H9 (cell line): ENCODE results near the gene STAP2. TPM values are rescaled to one million over a fixed set of nuclear protein-coding genes. Genes with fewer than 3 reads are reported as not detected.

Source experiments
- DNase-seq: peaks from one replicate; pipeline ENCODE4 v3.0.0-alpha.2; 2017
- H2AFZ ChIP-seq: one replicate; pipeline ENCODE4 v1.6.1; 2013; ENCODE audit warnings: mild to moderate bottlenecking, low read length, control low read depth, moderate library complexity
- H2AK5ac ChIP-seq: 2 replicates; pipeline ENCODE4 v1.6.1; 2013; ENCODE audit warnings: low read length, control low read depth, mixed read lengths; ENCODE audit not compliant: insufficient read length
- H2BK120ac ChIP-seq: one replicate; pipeline ENCODE4 v1.6.1; 2013; ENCODE audit warnings: low read depth, mild to moderate bottlenecking, low read length, control low read depth, inconsistent platforms; ENCODE audit not compliant: poor library complexity, severe bottlenecking
- H2BK12ac ChIP-seq: 2 replicates; pipeline ENCODE4 v1.6.1; 2013; ENCODE audit warnings: low read length, control low read depth, mixed read lengths, low read depth; ENCODE audit not compliant: insufficient read length
- H2BK15ac ChIP-seq: 2 replicates; pipeline ENCODE4 v1.6.1; 2013; ENCODE audit warnings: low read depth, low read length, control low read depth
- H2BK20ac ChIP-seq: one replicate; pipeline ENCODE4 v1.6.1; 2013; ENCODE audit warnings: low read depth, mild to moderate bottlenecking, low read length, control low read depth, inconsistent platforms; ENCODE audit not compliant: poor library complexity, severe bottlenecking
- H2BK5ac ChIP-seq: 2 replicates; pipeline ENCODE4 v1.6.1; 2013; ENCODE audit warnings: low read length, control low read depth, mixed read lengths; ENCODE audit not compliant: insufficient read length
- H3K14ac ChIP-seq: 2 replicates; pipeline ENCODE4 v1.6.1; 2013; ENCODE audit warnings: low read length, control low read depth; ENCODE audit not compliant: insufficient read depth
- H3K18ac ChIP-seq: 2 replicates; pipeline ENCODE4 v1.6.1; 2013; ENCODE audit warnings: low read depth, mild to moderate bottlenecking, mixed read lengths, low read length, control low read depth; ENCODE audit not compliant: insufficient read length
- H3K23ac ChIP-seq: 2 replicates; pipeline ENCODE4 v1.6.1; 2013; ENCODE audit warnings: low read length, control low read depth, mixed read lengths, low read depth; ENCODE audit not compliant: insufficient read length
- H3K23me2 ChIP-seq: 2 replicates; pipeline ENCODE4 v1.6.1; 2013; ENCODE audit warnings: low read depth, mild to moderate bottlenecking, mixed read lengths, low read length, control low read depth; ENCODE audit not compliant: insufficient read length, poor library complexity, severe bottlenecking
- H3K27ac ChIP-seq: 2 replicates; pipeline ENCODE4 v1.5.1; 2013; ENCODE audit warnings: low read length, control low read depth, mixed read lengths, low read depth; ENCODE audit not compliant: insufficient read length
- H3K27me3 ChIP-seq: 2 replicates; pipeline ENCODE4 v1.6.1; 2013; ENCODE audit warnings: low read length, control low read depth, inconsistent platforms; ENCODE audit not compliant: insufficient read depth
- H3K4ac ChIP-seq: 2 replicates; pipeline ENCODE4 v1.6.1; 2013; ENCODE audit warnings: low read depth, mild to moderate bottlenecking, control low read depth, inconsistent platforms, low read length, moderate library complexity
- H3K4me1 ChIP-seq: 2 replicates; pipeline ENCODE4 v1.6.1; 2013; ENCODE audit warnings: low read length, control low read depth, inconsistent platforms; ENCODE audit not compliant: insufficient read depth
- H3K4me2 ChIP-seq: 2 replicates; pipeline ENCODE4 v1.6.1; 2013; ENCODE audit warnings: low read length, control low read depth, mixed read lengths; ENCODE audit not compliant: insufficient read length, insufficient read depth
- H3K56ac ChIP-seq: 2 replicates; pipeline ENCODE4 v1.6.1; 2013; ENCODE audit warnings: low read depth, mild to moderate bottlenecking, mixed read lengths, low read length, control low read depth; ENCODE audit not compliant: insufficient read length
- H3K79me1 ChIP-seq: 2 replicates; pipeline ENCODE4 v1.6.1; 2013; ENCODE audit warnings: low read depth, mild to moderate bottlenecking, moderate library complexity, low read length, control low read depth, inconsistent platforms; ENCODE audit not compliant: insufficient read depth, poor library complexity, severe bottlenecking
- H3K79me2 ChIP-seq: 2 replicates; pipeline ENCODE4 v1.6.1; 2013; ENCODE audit warnings: low read length, control low read depth, inconsistent platforms; ENCODE audit not compliant: insufficient read depth
- H3K9ac ChIP-seq: 2 replicates; pipeline ENCODE4 v1.6.1; 2013; ENCODE audit warnings: low read length, control low read depth, mixed read lengths; ENCODE audit not compliant: insufficient read length; ENCODE audit errors: extremely low read depth
- H3K9me3 ChIP-seq: one replicate; pipeline ENCODE4 v1.6.1; 2013; ENCODE audit warnings: low read depth, low read length, inconsistent platforms; ENCODE audit not compliant: control insufficient read depth
- H3T11ph ChIP-seq: one replicate; pipeline ENCODE4 v1.6.1; 2013; ENCODE audit warnings: mild to moderate bottlenecking, low read length, control low read depth, inconsistent platforms
- H4K20me1 ChIP-seq: one replicate; pipeline ENCODE4 v1.6.1; 2013; ENCODE audit not compliant: control insufficient read depth, insufficient read length, insufficient read depth
- H4K5ac ChIP-seq: 2 replicates; pipeline ENCODE4 v1.6.1; 2013; ENCODE audit warnings: low read depth, mild to moderate bottlenecking, mixed read lengths, low read length, control low read depth; ENCODE audit not compliant: insufficient read length
- H4K8ac ChIP-seq: replicated peaks from 2 replicates; pipeline ENCODE4 v1.6.1; 2013; ENCODE audit warnings: low read length, control low read depth, mixed read lengths, low read depth; ENCODE audit not compliant: insufficient read length
- H4K91ac ChIP-seq: 2 replicates; pipeline ENCODE4 v1.6.1; 2013; ENCODE audit warnings: low read depth, mild to moderate bottlenecking, moderate library complexity, mixed read lengths, low read length, control low read depth; ENCODE audit not compliant: insufficient read length
- H3K27ac Mint-ChIP-seq, 3 experiments: 2 replicates in 2 of 3; 3 replicates in 1 of 3; pipeline ENCODE4 v1.8.0; 2020 to 2021; ENCODE audit warnings: mixed read lengths in 3 of 3, mild to moderate bottlenecking in 1 of 3, moderate library complexity in 1 of 3
- H3K27me3 Mint-ChIP-seq: 2 replicates; pipeline ENCODE4 v1.8.0; 2021; ENCODE audit warnings: low read depth, mild to moderate bottlenecking, moderate library complexity, mixed read lengths
- H3K36me3 Mint-ChIP-seq, 3 experiments: 2 replicates in 2 of 3; 3 replicates in 1 of 3; pipeline ENCODE4 v1.8.0; 2020 to 2021; ENCODE audit warnings: low read depth in 3 of 3, mixed read lengths in 3 of 3; ENCODE audit not compliant: insufficient read depth in 1 of 3
- H3K4me1 Mint-ChIP-seq, 2 experiments: 2 replicates each; pipeline ENCODE4 v1.8.0; 2020; ENCODE audit warnings: mixed read lengths in 2 of 2
- H3K4me3 Mint-ChIP-seq, 2 experiments: 2 replicates in 1 of 2; 3 replicates in 1 of 2; pipeline ENCODE4 v1.8.0; 2020 to 2021; ENCODE audit warnings: mild to moderate bottlenecking in 2 of 2, mixed read lengths in 2 of 2, moderate library complexity in 1 of 2
- H3K9me3 Mint-ChIP-seq, 2 experiments: 2 replicates in 1 of 2; 3 replicates in 1 of 2; pipeline ENCODE4 v1.8.0; 2020; ENCODE audit warnings: mild to moderate bottlenecking in 2 of 2, mixed read lengths in 2 of 2, moderate library complexity in 1 of 2
- WGBS: extraction: QIAGEN DNeasy Blood & Tissue Kit; methylation state at CpG from one replicate; pipeline ENCODE4 v1.1.7; 2013; ENCODE audit warnings: missing lambda C conversion rate, low lambda C conversion rate, mixed read lengths; ENCODE audit not compliant: insufficient read length; ENCODE audit errors: extremely low coverage; 5-methylcytosine and 5-hydroxymethylcytosine counted together
- long read RNA-seq: library from polyadenylated mRNA; unstranded; transcript quantifications from one replicate; pipeline ENCODE4 v2.0.0, GENCODE V29; 2020
- total RNA-seq: library from RNA; stranded (reverse); gene quantifications from 2 replicates; pipeline ENCODE4 v1.2.1, GENCODE V29; 2021
- TF ChIP-seq, protein P1 (sequence below): fragments of 200-600 bp; sonication (generic); conservative IDR thresholded peaks from 3 replicates; pipeline ENCODE4 v1.8.0; 2021; ENCODE audit warnings: antibody characterized with exemption, mild to moderate bottlenecking

Gene STAP2, protein sequence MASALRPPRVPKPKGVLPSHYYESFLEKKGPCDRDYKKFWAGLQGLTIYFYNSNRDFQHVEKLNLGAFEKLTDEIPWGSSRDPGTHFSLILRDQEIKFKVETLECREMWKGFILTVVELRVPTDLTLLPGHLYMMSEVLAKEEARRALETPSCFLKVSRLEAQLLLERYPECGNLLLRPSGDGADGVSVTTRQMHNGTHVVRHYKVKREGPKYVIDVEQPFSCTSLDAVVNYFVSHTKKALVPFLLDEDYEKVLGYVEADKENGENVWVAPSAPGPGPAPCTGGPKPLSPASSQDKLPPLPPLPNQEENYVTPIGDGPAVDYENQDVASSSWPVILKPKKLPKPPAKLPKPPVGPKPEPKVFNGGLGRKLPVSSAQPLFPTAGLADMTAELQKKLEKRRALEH
- total RNA-seq, result 19.0 and 20.2 TPM in 2 replicates
- long read RNA-seq, transcript STAP2-201 (13 exons, 1,426 nt), result major isoform, 57 of 95 reads
- long read RNA-seq, transcript STAP2-206 (13 exons, 1,508 nt), result minor isoform, 16 of 95 reads
- long read RNA-seq, partial matches to known transcripts, result 3 of 95 reads
- long read RNA-seq, other reads (novel, unspliced or antisense), result 19 of 95 reads

DNA sequence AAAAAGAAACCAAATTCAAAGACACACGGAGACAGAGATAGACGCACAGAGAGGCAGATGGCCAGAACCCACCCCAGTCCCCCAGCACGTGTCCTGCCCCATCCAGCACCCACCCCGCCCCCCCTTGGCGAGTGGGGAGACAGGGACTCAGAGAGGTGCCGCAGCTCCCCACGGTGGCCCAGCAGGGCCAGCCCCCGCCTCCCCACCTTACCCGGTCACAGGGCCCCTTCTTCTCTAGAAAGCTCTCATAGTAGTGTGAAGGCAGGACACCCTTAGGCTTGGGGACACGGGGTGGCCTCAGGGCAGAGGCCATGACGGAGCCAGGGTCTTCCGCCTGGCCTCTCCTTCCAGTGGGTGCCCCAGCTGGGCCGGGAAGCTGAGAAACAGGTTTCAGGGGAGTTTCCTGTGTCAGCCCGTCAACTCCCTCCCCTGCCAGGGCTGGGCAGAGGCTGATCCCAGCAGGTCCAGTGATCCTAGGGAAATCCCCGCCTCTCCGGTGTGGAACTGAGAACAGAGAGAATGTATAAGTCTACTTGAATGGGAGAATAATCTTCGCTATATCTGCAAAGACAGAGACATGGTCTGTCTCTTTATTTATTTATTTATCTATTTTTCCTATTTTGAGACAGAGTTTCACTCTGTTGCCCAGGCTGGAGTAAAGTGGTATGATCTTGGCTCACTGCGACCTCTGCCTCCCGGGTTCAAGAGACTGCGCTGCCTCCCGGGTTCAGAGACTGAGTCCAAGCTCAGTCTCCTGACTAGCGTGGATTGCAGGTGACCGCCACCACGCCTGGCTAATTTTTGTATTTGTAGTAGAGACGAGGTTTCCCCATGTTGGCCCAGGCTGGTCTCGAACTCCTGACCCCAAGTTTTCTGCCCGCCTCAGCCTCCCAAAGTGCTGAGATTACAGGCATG lies at the start of gene STAP2:
TSS of gene STAP2 (minus strand) at position 387 of the 915 bp plus-strand sequence. CDS start at position 313, 74 bp downstream.
- Histone ChIP-seq H3T11ph (no peak within 1 kb of the TSS), H2BK15ac (no peak within 1 kb of the TSS), H3K27me3 (no peaks in the 10 kb centered on the region), H2AFZ (no peak within 1 kb of the TSS), H3K18ac (peak within 1 kb of the TSS; percentile 62), H3K79me2 (no peaks in the 10 kb centered on the region), H4K5ac (no peak within 1 kb of the TSS), H2BK12ac (no peak within 1 kb of the TSS), H3K9ac (peak within 1 kb of the TSS; percentile 55), H4K91ac (no peak within 1 kb of the TSS), H2BK20ac (no peak within 1 kb of the TSS), H3K4me1 (no peaks in the 10 kb centered on the region), H2AK5ac (no peak within 1 kb of the TSS), H3K27ac (no peak within 1 kb of the TSS), H2BK120ac (no peak within 1 kb of the TSS), H4K8ac (no peak within 1 kb of the TSS), H3K14ac (peak within 1 kb of the TSS; percentile 67; the same call in 1 of the 2 replicates), H4K20me1 (no peaks in the 10 kb centered on the region), H3K4me2 (peak within 1 kb of the TSS; percentile 85), H3K23me2 (peaks cover 14% of the 10 kb centered on the region), H3K4ac (no peak within 1 kb of the TSS), H3K23ac (no peak within 1 kb of the TSS), H2BK5ac (no peak within 1 kb of the TSS), H3K9me3 (no peaks in the 10 kb centered on the region), H3K56ac (no peak within 1 kb of the TSS), H3K79me1 (no peaks in the 10 kb centered on the region)
- Mint-ChIP-seq H3K4me1 (peaks cover 15 to 18% of the 10 kb centered on the region in 2 experiments), H3K36me3 (peaks cover 13 to 21% (median 20%) of the 10 kb centered on the region in 3 experiments; a peak in 6 of 7 replicates), H3K4me3 (peak within 1 kb of the TSS; percentile 68 to 70), H3K9me3 (peaks cover 2 to 5% of the 10 kb centered on the region in 2 experiments; a peak in 1 of 5 replicates), H3K27ac (peak within 1 kb of the TSS; percentile 54 to 89 (median 63)), H3K27me3 (peaks cover 13% of the 10 kb centered on the region)
- DNase-seq, result peak; percentile 76
- WGBS, result no CpG with 5 or more reads among the region's 27 CpGs
- TF ChIP-seq, protein P1, sequence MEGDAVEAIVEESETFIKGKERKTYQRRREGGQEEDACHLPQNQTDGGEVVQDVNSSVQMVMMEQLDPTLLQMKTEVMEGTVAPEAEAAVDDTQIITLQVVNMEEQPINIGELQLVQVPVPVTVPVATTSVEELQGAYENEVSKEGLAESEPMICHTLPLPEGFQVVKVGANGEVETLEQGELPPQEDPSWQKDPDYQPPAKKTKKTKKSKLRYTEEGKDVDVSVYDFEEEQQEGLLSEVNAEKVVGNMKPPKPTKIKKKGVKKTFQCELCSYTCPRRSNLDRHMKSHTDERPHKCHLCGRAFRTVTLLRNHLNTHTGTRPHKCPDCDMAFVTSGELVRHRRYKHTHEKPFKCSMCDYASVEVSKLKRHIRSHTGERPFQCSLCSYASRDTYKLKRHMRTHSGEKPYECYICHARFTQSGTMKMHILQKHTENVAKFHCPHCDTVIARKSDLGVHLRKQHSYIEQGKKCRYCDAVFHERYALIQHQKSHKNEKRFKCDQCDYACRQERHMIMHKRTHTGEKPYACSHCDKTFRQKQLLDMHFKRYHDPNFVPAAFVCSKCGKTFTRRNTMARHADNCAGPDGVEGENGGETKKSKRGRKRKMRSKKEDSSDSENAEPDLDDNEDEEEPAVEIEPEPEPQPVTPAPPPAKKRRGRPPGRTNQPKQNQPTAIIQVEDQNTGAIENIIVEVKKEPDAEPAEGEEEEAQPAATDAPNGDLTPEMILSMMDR, result no peak
